Spleen (tissue), 7 donors: Measurements from ENCODE around the gene C6orf62.

Experiments
- CTCF ChIP-seq, 11 experiments: fragments of 200-600 bp in 7 of 11; fragments of 450-650 bp in 4 of 11; sonication (generic) in 4 of 11; IDR thresholded peaks in 8 of 11; conservative IDR thresholded peaks in 3 of 11; 1 replicate in 7 of 11; 2 replicates in 4 of 11; pipeline versions ENCODE4 v1.4.0 to v1.8.0; 2016 to 2021; ENCODE audit warnings: antibody characterized with exemption in 11 of 11, inconsistent platforms in 4 of 11, mild to moderate bottlenecking in 1 of 11
- POLR2A ChIP-seq, 3 donors: fragments of 450-650 bp; IDR thresholded peaks; one replicate each; pipeline ENCODE4 v1.5.1; 2017; ENCODE audit warnings: antibody characterized with exemption in 3 of 3, mild to moderate bottlenecking in 1 of 3
- donor health status: DM: no; HTN: no; CAD: no; lungs with moderate emphysema.
- donor health status: DM: no; HTN: no; CAD: no.
- donor health status: DM: no; HTN: no; CAD: no.

GRCh38 chr6:24683297-24684296 is 35.4 kb downstream of the C6orf62 start:
- TF ChIP-seq POLR2A (IDR thresholded peaks at IDR 0.05) = no peak
- TF ChIP-seq CTCF (IDR thresholded peaks at IDR 0.05 in 8 of 11, conservative IDR thresholded peaks at IDR 0.05 in 3 of 11) = no peak
